OCI-LY1 (cell line): ENCODE results near the gene SYNPO2L.
"Not testable (repeated sequence)": the region's sequence is repeated elsewhere in the genome, so short reads cannot be mapped to it uniquely, and the experiment has no call there.

ENCODE experiments used
- H2AFZ ChIP-seq: fragments of 200-600 bp; sonication (generic), shearing (Covaris generic); 2 replicates; pipeline ENCODE4 v1.6.0; 2014; ENCODE audit warnings: antibody characterized with exemption, mild to moderate bottlenecking, low read length
- H3F3A ChIP-seq: fragments of 200-600 bp; sonication (generic), shearing (Covaris generic); 2 replicates; pipeline ENCODE4 v1.6.0; 2014; ENCODE audit warnings: mild to moderate bottlenecking, antibody characterized with exemption, low read length, moderate library complexity; ENCODE audit not compliant: insufficient read depth
- H3K27ac ChIP-seq: fragments of 200-600 bp; sonication (generic); 2 replicates; pipeline ENCODE4 v1.5.1; 2014; ENCODE audit warnings: low read length, mixed run types, mild to moderate bottlenecking, low read depth; ENCODE audit not compliant: poor library complexity, severe bottlenecking
- H3K27me3 ChIP-seq: fragments of 200-600 bp; sonication (generic); 2 replicates; pipeline ENCODE4 v1.6.0; 2014; ENCODE audit warnings: antibody characterized with exemption, mild to moderate bottlenecking, low read length, moderate library complexity; ENCODE audit not compliant: insufficient read depth
- H3K36me3 ChIP-seq: fragments of 200-600 bp; sonication (generic); 2 replicates; pipeline ENCODE4 v1.6.1; 2014; ENCODE audit warnings: mild to moderate bottlenecking, antibody characterized with exemption, low read length, moderate library complexity, mixed read lengths; ENCODE audit not compliant: insufficient read depth
- H3K4me1 ChIP-seq: fragments of 200-600 bp; sonication (generic); 2 replicates; pipeline ENCODE4 v1.5.1; 2014; ENCODE audit warnings: mild to moderate bottlenecking, low read length, moderate library complexity; ENCODE audit not compliant: insufficient read depth, severe bottlenecking
- H3K4me2 ChIP-seq: fragments of 200-600 bp; sonication (generic), shearing (Covaris generic); 2 replicates; pipeline ENCODE4 v1.6.1; 2014; ENCODE audit warnings: low read length
- H3K4me3 ChIP-seq: fragments of 200-600 bp; sonication (generic); 2 replicates; pipeline ENCODE4 v1.5.1; 2014; ENCODE audit warnings: low read length, low read depth, mild to moderate bottlenecking, mixed read lengths; ENCODE audit not compliant: poor library complexity, severe bottlenecking
- H3K79me2 ChIP-seq: fragments of 200-600 bp; shearing (Covaris generic); 2 replicates; pipeline ENCODE4 v1.6.1; 2016; ENCODE audit warnings: mixed run types, low read length, mixed read lengths; ENCODE audit not compliant: insufficient read depth
- H3K9ac ChIP-seq: fragments of 200-600 bp; sonication (generic), shearing (Covaris generic); 2 replicates; pipeline ENCODE4 v1.6.1; 2014; ENCODE audit warnings: mild to moderate bottlenecking, low read length, mixed read lengths
- H3K9me2 ChIP-seq: fragments of 200-600 bp; sonication (generic), shearing (Covaris generic); 2 replicates; pipeline ENCODE4 v1.6.1; 2014; ENCODE audit warnings: low read depth, mild to moderate bottlenecking, low read length, mixed read lengths
- H3K9me3 ChIP-seq: fragments of 200-600 bp; shearing (Covaris generic); 2 replicates; pipeline ENCODE4 v1.6.1; 2014; ENCODE audit warnings: low read length, mixed read lengths
- H4K20me1 ChIP-seq: fragments of 200-600 bp; sonication (generic), shearing (Covaris generic); 2 replicates; pipeline ENCODE4 v1.6.0; 2016; ENCODE audit warnings: mild to moderate bottlenecking, low read length; ENCODE audit not compliant: insufficient read depth
- EZH2 ChIP-seq: fragments of 200-600 bp; sonication (generic), shearing (Covaris generic); IDR thresholded peaks from 2 replicates; pipeline ENCODE4 v1.8.0; 2017; ENCODE audit warnings: borderline replicate concordance, mixed run types, mild to moderate bottlenecking, antibody characterized with exemption, low read length, moderate library complexity, mixed read lengths
- TF ChIP-seq, protein P1 (sequence below): fragments of 200-600 bp; sonication (generic), shearing (Covaris generic); IDR thresholded peaks from 2 replicates; pipeline ENCODE4 v1.5.1; 2017; ENCODE audit warnings: mild to moderate bottlenecking, antibody characterized with exemption, low read length, moderate library complexity, mixed read lengths

Gene SYNPO2L

GRCh38 chr10:73662705-73663104 lies 6.9 kb upstream of the SYNPO2L start:
- H3K9me3 ChIP-seq, H3F3A ChIP-seq, H3K4me1 ChIP-seq, H3K9me2 ChIP-seq, H3K4me2 ChIP-seq, H3K27me3 ChIP-seq, H3K27ac ChIP-seq, H4K20me1 ChIP-seq, H2AFZ ChIP-seq, H3K36me3 ChIP-seq, H3K9ac ChIP-seq, H3K79me2 ChIP-seq, H3K4me3 ChIP-seq: not testable (repeated sequence)

- Histone ChIP-seq H3K27ac (no peak overlapping the region), H3F3A (no peaks in the 10 kb centered on the region), H3K79me2 (no peaks in the 10 kb centered on the region), H3K4me1 (peaks cover 6% of the 10 kb centered on the region), H3K4me2 (no peak overlapping the region), H3K27me3 (no peaks in the 10 kb centered on the region), H3K9me2 (no peaks in the 10 kb centered on the region), H3K36me3 (no peaks in the 10 kb centered on the region), H2AFZ (no peak overlapping the region), H3K9me3 (no peaks in the 10 kb centered on the region), H3K9ac (no peak overlapping the region), H4K20me1 (no peaks in the 10 kb centered on the region), H3K4me3 (no peak overlapping the region)
- TF ChIP-seq, protein P1, sequence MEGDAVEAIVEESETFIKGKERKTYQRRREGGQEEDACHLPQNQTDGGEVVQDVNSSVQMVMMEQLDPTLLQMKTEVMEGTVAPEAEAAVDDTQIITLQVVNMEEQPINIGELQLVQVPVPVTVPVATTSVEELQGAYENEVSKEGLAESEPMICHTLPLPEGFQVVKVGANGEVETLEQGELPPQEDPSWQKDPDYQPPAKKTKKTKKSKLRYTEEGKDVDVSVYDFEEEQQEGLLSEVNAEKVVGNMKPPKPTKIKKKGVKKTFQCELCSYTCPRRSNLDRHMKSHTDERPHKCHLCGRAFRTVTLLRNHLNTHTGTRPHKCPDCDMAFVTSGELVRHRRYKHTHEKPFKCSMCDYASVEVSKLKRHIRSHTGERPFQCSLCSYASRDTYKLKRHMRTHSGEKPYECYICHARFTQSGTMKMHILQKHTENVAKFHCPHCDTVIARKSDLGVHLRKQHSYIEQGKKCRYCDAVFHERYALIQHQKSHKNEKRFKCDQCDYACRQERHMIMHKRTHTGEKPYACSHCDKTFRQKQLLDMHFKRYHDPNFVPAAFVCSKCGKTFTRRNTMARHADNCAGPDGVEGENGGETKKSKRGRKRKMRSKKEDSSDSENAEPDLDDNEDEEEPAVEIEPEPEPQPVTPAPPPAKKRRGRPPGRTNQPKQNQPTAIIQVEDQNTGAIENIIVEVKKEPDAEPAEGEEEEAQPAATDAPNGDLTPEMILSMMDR = no peak
- TF ChIP-seq EZH2 = no peak
Observed at GRCh38 chr10:73655257-73655989, 406 bp downstream of the SYNPO2L start.

- no peaks in the 10 kb centered on the region for H4K20me1 ChIP-seq
- H3K4me3 ChIP-seq = no peak overlapping the region
- no peaks in the 10 kb centered on the region for H3F3A ChIP-seq
- 0 out of 2 replicates have a peak, but pooled peaks cover 4% of the 10 kb centered on the region for H3K27me3 ChIP-seq
- no peaks in the 10 kb centered on the region for H3K79me2 ChIP-seq
- no peak overlapping the region for H2AFZ ChIP-seq
- no peaks in the 10 kb centered on the region for H3K9me2 ChIP-seq
- TF ChIP-seq EZH2 = no peak
- TF ChIP-seq, protein P1 = peak; percentile 54; the same call in 1 of the 2 replicates
- H3K36me3 ChIP-seq = no peaks in the 10 kb centered on the region
- H3K27ac ChIP-seq = no peak overlapping the region
- H3K4me1 ChIP-seq = peaks cover 6% of the 10 kb centered on the region
- no peak overlapping the region for H3K9ac ChIP-seq
- H3K9me3 ChIP-seq = no peaks in the 10 kb centered on the region
- no peak overlapping the region for H3K4me2 ChIP-seq
Observed at GRCh38 chr10:73653701-73654100, 2.1 kb downstream of the SYNPO2L start.

GRCh38 chr10:73653195-73653594 lies 2.6 kb downstream of the SYNPO2L start:
- no peak overlapping the region for H2AFZ ChIP-seq
- no peaks in the 10 kb centered on the region for H3K9me2 ChIP-seq
- no peak overlapping the region for H3K4me2 ChIP-seq
- H3F3A ChIP-seq = no peaks in the 10 kb centered on the region
- no peaks in the 10 kb centered on the region for H3K36me3 ChIP-seq
- H3K27me3 ChIP-seq = 0 out of 2 replicates have a peak, but pooled peaks cover 4% of the 10 kb centered on the region
- H3K4me3 ChIP-seq = no peak overlapping the region
- TF ChIP-seq, protein P1 = no peak
- no peak for TF ChIP-seq EZH2
- H3K9me3 ChIP-seq = no peaks in the 10 kb centered on the region
- H3K79me2 ChIP-seq = no peaks in the 10 kb centered on the region
- H3K27ac ChIP-seq = no peak overlapping the region
- H3K9ac ChIP-seq = no peak overlapping the region
- H4K20me1 ChIP-seq = no peaks in the 10 kb centered on the region
- H3K4me1 ChIP-seq = peaks cover 6% of the 10 kb centered on the region
